Measurements from ENCODE around the gene PSME3IP1. TPM values are rescaled to one million over a fixed set of nuclear protein-coding genes. Genes with fewer than 3 reads are reported as not detected.

Gene PSME3IP1
- total RNA-seq, 2 donors from 2014 or later, result 39.1 to 64.8 TPM

DNA sequence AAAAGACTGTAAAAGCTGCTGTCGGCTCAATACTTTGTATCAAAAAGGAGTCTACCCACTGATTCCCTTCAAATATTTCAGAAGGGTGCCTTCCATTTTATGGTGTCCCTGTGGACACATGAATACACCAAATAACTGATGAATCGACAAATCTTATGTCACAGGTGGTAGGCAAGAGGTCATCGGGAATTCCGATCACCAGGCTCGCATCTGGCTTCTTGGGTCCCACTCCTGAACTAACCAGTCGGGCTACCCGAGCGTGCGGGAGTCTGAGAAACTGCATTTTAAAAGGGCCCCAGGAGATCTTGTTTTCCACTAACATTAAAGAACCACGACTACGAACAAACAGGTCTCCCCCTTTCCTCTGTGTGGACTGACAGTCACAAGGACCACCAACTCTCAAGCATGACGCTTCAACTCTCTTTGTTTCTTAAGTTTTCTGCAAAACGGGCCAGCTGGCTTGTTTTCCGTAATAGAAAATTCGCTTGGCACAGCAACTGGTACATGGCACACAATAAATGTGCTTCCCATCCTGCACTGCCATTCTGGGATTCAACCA, 873 bp downstream of the PSME3IP1 start:
- Histone ChIP-seq H3K27me3 (replicated peaks; ENCODE audit: insufficient read depth) (no peaks in the 10 kb centered on the region), H3K36me3 (no peaks in the 10 kb centered on the region), H3K27ac (peak overlapping the region; percentile 97), H3K4me1 (ENCODE audit: control insufficient read depth in 1 of 2, low read depth in 2 of 2) (peaks cover 16 to 34% of the 10 kb centered on the region in 2 donors), H3K9me3 (no peaks in the 10 kb centered on the region), H3K4me3 (peak overlapping the region; percentile 97)
- no peak for TF ChIP-seq CTCF (IDR thresholded peaks at IDR 0.05)
- ATAC-seq (ENCODE audit: insufficient number of reproducible peaks, low FRiP score, low read depth), result no peak
- DNase-seq (ENCODE audit: low spot score), result no peak

DNA sequence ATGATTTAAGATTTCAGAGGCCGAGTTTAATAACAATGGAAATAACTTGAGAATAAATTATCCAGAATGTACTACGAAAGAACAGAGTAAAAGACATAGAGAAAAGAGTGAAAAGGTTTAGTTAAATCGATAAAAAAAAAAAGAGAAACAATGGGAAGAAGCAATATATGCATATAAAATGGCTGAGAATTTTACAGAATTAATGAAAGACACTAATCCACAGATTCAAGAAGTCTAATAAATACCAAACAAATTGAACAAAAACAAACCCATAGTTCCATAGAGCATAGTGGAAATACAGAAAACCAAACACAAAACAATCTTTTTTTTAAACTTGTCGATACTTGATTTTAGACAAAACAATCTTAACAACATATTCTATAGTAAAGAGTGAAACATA, 1.7 kb downstream of the PSME3IP1 start:
- no peak for TF ChIP-seq CTCF (IDR thresholded peaks at IDR 0.05)
- no peaks in the 10 kb centered on the region for H3K9me3 ChIP-seq
- ATAC-seq (ENCODE audit: insufficient number of reproducible peaks, low FRiP score, low read depth) (no peak), DNase-seq (ENCODE audit: low spot score) (no peak)
- peaks cover 18 to 34% of the 10 kb centered on the region in 2 donors for H3K4me1 ChIP-seq (ENCODE audit: control insufficient read depth in 1 of 2, low read depth in 2 of 2)
- no peak overlapping the region for H3K4me3 ChIP-seq
- no peaks in the 10 kb centered on the region for H3K27me3 ChIP-seq (replicated peaks; ENCODE audit: insufficient read depth)
- H3K27ac ChIP-seq, result no peak overlapping the region
- H3K36me3 ChIP-seq, result no peaks in the 10 kb centered on the region

DNA sequence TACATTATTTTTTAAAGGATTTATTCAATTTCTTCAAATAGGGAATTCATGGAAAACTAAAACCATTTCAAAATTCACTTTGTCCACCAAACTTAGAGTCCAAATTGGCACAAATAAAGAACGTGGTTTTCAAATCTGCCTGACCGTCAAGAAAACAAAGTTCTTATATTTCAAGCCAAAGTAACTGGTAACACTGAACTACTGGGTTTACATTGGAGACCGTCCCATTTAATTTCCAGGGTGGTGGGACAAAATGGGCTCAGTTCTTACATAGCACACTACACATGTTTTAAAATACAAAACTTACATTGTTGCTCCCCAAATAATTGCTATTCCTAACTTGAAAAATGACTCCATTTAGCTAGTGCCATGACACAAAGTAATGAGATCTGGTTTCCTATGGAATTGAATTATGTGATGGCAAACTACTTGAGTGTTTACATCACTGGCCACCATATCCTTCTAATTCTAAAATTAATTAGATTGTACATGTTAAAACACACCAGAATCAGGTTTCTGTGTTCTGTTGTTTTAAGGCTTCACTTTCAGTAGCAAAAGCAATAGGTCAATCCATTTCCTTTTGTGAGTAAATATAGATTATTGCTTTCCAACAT, 6.5 kb downstream of the PSME3IP1 start:
- peaks cover 4% of the 10 kb centered on the region for H3K36me3 ChIP-seq
- no peak for ATAC-seq (ENCODE audit: insufficient number of reproducible peaks, low FRiP score, low read depth)
- no peaks in the 10 kb centered on the region for H3K9me3 ChIP-seq
- no peak overlapping the region for H3K27ac ChIP-seq
- no peak for DNase-seq (ENCODE audit: low spot score)
- no peak for TF ChIP-seq CTCF (IDR thresholded peaks at IDR 0.05)
- no peak overlapping the region for H3K4me3 ChIP-seq
- peaks cover 11 to 27% of the 10 kb centered on the region in 2 donors for H3K4me1 ChIP-seq (ENCODE audit: control insufficient read depth in 1 of 2, low read depth in 2 of 2)
- no peaks in the 10 kb centered on the region for H3K27me3 ChIP-seq (replicated peaks; ENCODE audit: insufficient read depth)

DNA sequence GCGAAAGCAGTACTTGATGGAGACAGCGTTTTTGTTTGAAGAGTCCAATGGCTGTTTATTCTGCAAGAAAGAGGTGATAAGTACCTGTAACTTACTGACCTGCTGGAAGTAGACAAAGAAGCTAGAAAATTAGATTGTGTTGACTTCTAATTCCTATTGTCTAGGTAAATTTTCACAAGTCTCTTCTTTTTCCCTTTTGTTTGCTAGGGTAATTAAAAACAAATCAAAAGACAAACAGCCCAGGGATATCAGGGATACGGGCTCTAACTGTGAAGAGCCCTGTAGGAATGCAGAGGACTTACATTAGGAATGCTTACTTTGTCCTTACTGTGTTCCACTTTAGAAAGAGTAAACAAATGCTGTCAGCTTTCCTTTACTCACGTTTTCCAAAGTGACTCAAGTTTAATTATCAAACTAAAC, 7.0 kb downstream of the PSME3IP1 start:
- no peaks in the 10 kb centered on the region for H3K9me3 ChIP-seq
- no peak for ATAC-seq (ENCODE audit: insufficient number of reproducible peaks, low FRiP score, low read depth)

GRCh38 chr16:57178196-57178595, 7.6 kb downstream of the PSME3IP1 start:
- no peak overlapping the region for H3K4me3 ChIP-seq

More for the DNA sequence above, 7.0 kb downstream of the PSME3IP1 start:
- peaks cover 11 to 24% of the 10 kb centered on the region in 2 donors for H3K4me1 ChIP-seq (ENCODE audit: control insufficient read depth in 1 of 2, low read depth in 2 of 2)
- no peaks in the 10 kb centered on the region for H3K27me3 ChIP-seq (replicated peaks; ENCODE audit: insufficient read depth)
- TF ChIP-seq CTCF (IDR thresholded peaks at IDR 0.05), result no peak
- H3K36me3 ChIP-seq, result peaks cover 4% of the 10 kb centered on the region
- H3K27ac ChIP-seq, result no peak overlapping the region
- DNase-seq (ENCODE audit: low spot score), result no peak
- no peak overlapping the region for H3K4me3 ChIP-seq

More at GRCh38 chr16:57178196-57178595, 7.6 kb downstream of the PSME3IP1 start:
- H3K27me3 ChIP-seq (replicated peaks; ENCODE audit: insufficient read depth), result no peaks in the 10 kb centered on the region
- DNase-seq (ENCODE audit: low spot score), result no peak
- no peaks in the 10 kb centered on the region for H3K9me3 ChIP-seq
- H3K27ac ChIP-seq, result no peak overlapping the region
- no peak for TF ChIP-seq CTCF (IDR thresholded peaks at IDR 0.05)
- H3K4me1 ChIP-seq (ENCODE audit: control insufficient read depth in 1 of 2, low read depth in 2 of 2), result peaks cover 11 to 20% of the 10 kb centered on the region in 2 donors
- peaks cover 6% of the 10 kb centered on the region for H3K36me3 ChIP-seq
- ATAC-seq (ENCODE audit: insufficient number of reproducible peaks, low FRiP score, low read depth), result no peak
